MM.1S (cell line): Measurements from ENCODE around the gene RAB29.
A peak's percentile ranks its signal among the peaks of the same experiment; 100 is the strongest.

Experiments used
- DNase-seq: peaks from one replicate; pipeline ENCODE4 v3.0.0-alpha.2; 2015
- H2AFZ ChIP-seq: fragments of 300-600 bp; sonication (generic); 2 replicates; pipeline ENCODE4 v1.6.0; 2016; ENCODE audit warnings: antibody characterized with exemption, low read length
- H3F3A ChIP-seq: fragments of 300-600 bp; sonication (generic); 2 replicates; pipeline ENCODE4 v1.6.1; 2016; ENCODE audit warnings: mild to moderate bottlenecking, antibody characterized with exemption, low read length, moderate library complexity, mixed read lengths; ENCODE audit not compliant: insufficient read depth
- H3K27ac ChIP-seq: fragments of 300-600 bp; sonication (generic); 2 replicates; pipeline ENCODE4 v1.5.1; 2016; ENCODE audit warnings: mild to moderate bottlenecking, low read length
- H3K27me3 ChIP-seq: fragments of 300-600 bp; sonication (generic); replicated peaks from 2 replicates; pipeline ENCODE4 v1.6.0; 2016; ENCODE audit warnings: low read length; ENCODE audit not compliant: insufficient read depth
- H3K36me3 ChIP-seq: fragments of 300-600 bp; sonication (generic); replicated peaks from 2 replicates; pipeline ENCODE4 v1.6.1; 2016; ENCODE audit warnings: mild to moderate bottlenecking, low read length, mixed read lengths; ENCODE audit not compliant: insufficient read depth
- H3K4me1 ChIP-seq: fragments of 300-600 bp; sonication (generic); 2 replicates; pipeline ENCODE4 v1.6.1; 2016; ENCODE audit warnings: low read length, mixed read lengths
- H3K4me2 ChIP-seq: fragments of 300-600 bp; sonication (generic); 2 replicates; pipeline ENCODE4 v1.6.0; 2016; ENCODE audit warnings: low read depth, low read length
- H3K4me3 ChIP-seq: fragments of 300-600 bp; sonication (generic); 2 replicates; pipeline ENCODE4 v1.5.1; 2016; ENCODE audit warnings: low read length, mixed read lengths
- H3K79me2 ChIP-seq: fragments of 300-600 bp; sonication (generic); 2 replicates; pipeline ENCODE4 v1.6.1; 2016; ENCODE audit warnings: mixed run types, low read length, mixed read lengths
- H3K9ac ChIP-seq: fragments of 300-600 bp; sonication (generic); 2 replicates; pipeline ENCODE4 v1.6.1; 2016; ENCODE audit warnings: low read length, mixed read lengths
- H3K9me2 ChIP-seq: fragments of 300-600 bp; sonication (generic); replicated peaks from 2 replicates; pipeline ENCODE4 v1.6.1; 2016; ENCODE audit warnings: mild to moderate bottlenecking, low read length, mixed read lengths; ENCODE audit not compliant: insufficient read depth
- H3K9me3 ChIP-seq: fragments of 300-600 bp; sonication (generic); replicated peaks from 2 replicates; pipeline ENCODE4 v1.6.1; 2016; ENCODE audit warnings: mild to moderate bottlenecking, low read length, mixed read lengths; ENCODE audit not compliant: insufficient read depth
- H4K20me1 ChIP-seq: fragments of 300-600 bp; sonication (generic); 2 replicates; pipeline ENCODE4 v1.6.1; 2016; ENCODE audit warnings: mild to moderate bottlenecking, low read length, moderate library complexity, mixed read lengths; ENCODE audit not compliant: insufficient read depth
- CTCF ChIP-seq: fragments of 300-600 bp; sonication (generic); IDR thresholded peaks from 2 replicates; pipeline ENCODE4 v1.5.1; 2016; ENCODE audit warnings: antibody characterized with exemption, low read length, mixed read lengths
- EZH2 ChIP-seq: fragments of 300-600 bp; sonication (generic); optimal IDR thresholded peaks from 2 replicates; pipeline ENCODE3; 2017; ENCODE audit warnings: low read depth, mild to moderate bottlenecking, antibody characterized with exemption, low read length, mixed read lengths
- EZH2phosphoT487 ChIP-seq: fragments of 300-600 bp; sonication (generic); IDR thresholded peaks from 2 replicates; pipeline ENCODE4 v1.6.1; 2018; ENCODE audit warnings: antibody characterized with exemption, low read length

The RAB29 gene

DNA sequence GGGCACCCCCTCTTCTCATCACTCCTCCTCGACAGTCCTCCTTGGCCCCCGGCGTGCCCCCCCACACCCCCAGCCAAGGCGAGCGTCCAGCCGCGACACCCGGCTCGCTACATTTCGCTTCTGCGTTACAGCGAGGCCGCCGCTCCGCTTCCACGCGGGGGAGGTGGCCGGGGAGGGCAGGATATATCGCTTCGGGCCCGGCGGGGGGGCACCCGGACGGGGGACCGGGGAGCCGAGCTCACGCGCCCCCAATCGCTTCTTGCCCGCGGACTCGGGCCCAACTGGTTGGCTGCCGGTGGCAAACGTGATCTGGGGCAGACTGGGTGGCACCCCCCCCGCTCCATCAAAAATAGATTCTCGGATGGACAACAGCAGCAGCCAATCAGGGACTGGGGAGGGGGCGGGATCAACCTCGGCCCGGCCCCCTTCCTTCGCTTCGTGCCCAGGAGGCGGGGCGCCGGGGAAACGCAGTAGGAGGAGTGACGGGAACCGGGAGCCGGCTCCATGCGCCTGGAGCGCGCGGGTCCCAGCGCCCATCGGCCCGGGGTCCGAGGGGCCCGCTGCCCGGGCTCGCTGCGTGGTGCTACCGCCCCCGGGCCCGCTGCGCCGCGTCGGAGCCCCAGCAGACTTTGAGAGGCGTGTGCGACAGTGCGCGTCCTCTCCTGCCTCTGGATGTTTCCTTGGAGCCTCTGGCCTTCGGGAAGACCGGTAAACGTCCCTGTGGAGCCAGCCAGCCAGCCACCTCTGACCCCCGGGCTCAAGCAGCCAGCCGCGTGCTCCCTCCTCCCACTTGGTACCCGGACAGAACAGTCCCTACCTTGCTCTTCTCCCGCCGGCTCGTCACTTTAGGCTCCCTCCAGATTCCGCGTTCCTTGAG, 37.8 kb upstream of the RAB29 start, which contains the start of gene SLC41A1:
TSS of gene SLC41A1 (minus strand) at position 321 of the 877 bp plus-strand sequence. CDS start 2,757 bp downstream, outside the sequence.
- peak within 1 kb of the TSS; percentile 92 for H3K4me3 ChIP-seq
- no peaks in the 10 kb centered on the region for H3K9me3 ChIP-seq
- no peak for TF ChIP-seq EZH2phosphoT487
- no peak for TF ChIP-seq CTCF
- no peak for TF ChIP-seq EZH2
- no peaks in the 10 kb centered on the region for H3K9me2 ChIP-seq
- peaks cover 7% of the 10 kb centered on the region for H3F3A ChIP-seq
- peak within 1 kb of the TSS; percentile 98 for H3K4me2 ChIP-seq
- no peaks in the 10 kb centered on the region for H3K36me3 ChIP-seq
- H4K20me1 ChIP-seq: no peaks in the 10 kb centered on the region
- peaks cover 8% of the 10 kb centered on the region; the same call in 1 of the 2 replicates for H3K4me1 ChIP-seq
- H3K9ac ChIP-seq: peak within 1 kb of the TSS; percentile 71
- DNase-seq: peak; percentile 94
- H3K79me2 ChIP-seq: no peaks in the 10 kb centered on the region
- peak within 1 kb of the TSS; percentile 98 for H2AFZ ChIP-seq
- no peaks in the 10 kb centered on the region; the same call in 1 of the 2 replicates for H3K27me3 ChIP-seq
- H3K27ac ChIP-seq: no peak within 1 kb of the TSS

DNA sequence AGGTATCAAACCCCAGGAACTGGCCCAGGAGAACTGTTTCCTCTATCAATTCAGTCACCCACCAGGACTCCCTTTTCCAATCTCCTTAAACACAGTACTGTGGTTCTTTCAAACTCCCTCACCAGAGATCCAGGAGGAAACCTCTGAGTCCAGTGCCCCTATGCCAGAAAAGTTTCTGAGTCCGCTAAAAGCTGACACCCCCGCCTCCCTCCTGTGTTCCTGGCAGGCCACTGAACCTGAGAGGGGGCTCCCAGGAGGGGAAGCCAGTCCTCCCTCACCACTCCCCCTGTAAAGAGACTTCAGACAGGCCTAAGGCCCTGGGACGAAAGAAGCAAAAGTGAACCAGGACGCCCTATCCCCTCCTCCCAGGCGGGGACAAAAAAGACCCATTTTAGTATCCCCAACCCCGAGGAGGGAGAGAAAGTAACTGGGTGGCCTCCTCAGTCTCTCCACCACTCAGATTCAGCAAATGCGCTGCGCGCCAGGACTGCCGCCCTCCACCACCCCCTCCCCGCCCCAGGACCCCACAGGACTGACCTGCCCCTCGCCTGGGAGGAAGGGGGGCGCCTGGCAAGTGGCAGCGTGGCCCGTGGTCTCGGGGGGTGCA, 37.1 kb upstream of the RAB29 start:
- Histone ChIP-seq H3F3A (peaks cover 7% of the 10 kb centered on the region), H3K79me2 (no peaks in the 10 kb centered on the region), H3K9me2 (no peaks in the 10 kb centered on the region), H3K27ac (no peak overlapping the region), H3K9ac (peak overlapping the region; percentile 71), H3K4me1 (peaks cover 8% of the 10 kb centered on the region; the same call in 1 of the 2 replicates), H3K4me3 (peak overlapping the region; percentile 92), H2AFZ (peak overlapping the region; percentile 98), H3K36me3 (no peaks in the 10 kb centered on the region), H4K20me1 (no peaks in the 10 kb centered on the region), H3K9me3 (no peaks in the 10 kb centered on the region), H3K4me2 (peak overlapping the region; percentile 98), H3K27me3 (no peaks in the 10 kb centered on the region; the same call in 1 of the 2 replicates)
- DNase-seq: peak; percentile 13
- no peak for TF ChIP-seq EZH2phosphoT487
- no peak for TF ChIP-seq CTCF
- TF ChIP-seq EZH2: no peak

- H2AFZ ChIP-seq: no peak overlapping the region
- peak overlapping the region; percentile 98 for H3K4me2 ChIP-seq
- H3K9ac ChIP-seq: no peak overlapping the region
- peaks cover 8% of the 10 kb centered on the region; the same call in 1 of the 2 replicates for H3K4me1 ChIP-seq
- H3K9me3 ChIP-seq: no peaks in the 10 kb centered on the region
- no peaks in the 10 kb centered on the region for H3K9me2 ChIP-seq
- no peak overlapping the region for H3K27ac ChIP-seq
- H4K20me1 ChIP-seq: no peaks in the 10 kb centered on the region
- H3K4me3 ChIP-seq: no peak overlapping the region
- peaks cover 7% of the 10 kb centered on the region for H3F3A ChIP-seq
- no peaks in the 10 kb centered on the region for H3K79me2 ChIP-seq
- DNase-seq: no peak
- no peak for TF ChIP-seq EZH2
- TF ChIP-seq CTCF: no peak
- TF ChIP-seq EZH2phosphoT487: no peak
- H3K36me3 ChIP-seq: no peaks in the 10 kb centered on the region
- H3K27me3 ChIP-seq: no peaks in the 10 kb centered on the region; the same call in 1 of the 2 replicates
These were observed 36.4 kb upstream of the RAB29 start for GRCh38 chr1:205811660-205812059.
